H1 (cell line): ENCODE results near the gene CD99. TPM values are rescaled to one million over a fixed set of nuclear protein-coding genes. Genes with fewer than 3 reads are reported as not detected.
A peak's percentile ranks its signal among the peaks of the same experiment; 100 is the strongest.

ENCODE experiments used
- CTCF ChIA-PET: fragments of 300-600 bp; sonication (Branson Sonifier 250); formaldehyde crosslinking; loops from one replicate; lab custom pipeline; 2021; ENCODE audit not compliant: partially characterized antibody; lab: Charles Lee
- POLR2A ChIA-PET: fragments of 300-600 bp; sonication (Branson Sonifier 250); formaldehyde crosslinking; loops from one replicate; lab custom pipeline; 2021; ENCODE audit warnings: inconsistent platforms; ENCODE audit not compliant: partially characterized antibody; lab: Charles Lee
- DNase-seq, 2 experiments: peaks; one replicate each; pipeline versions ENCODE4 v3.0.0 to v3.0.0-alpha.2; 2010 to 2022; ENCODE audit warnings: low spot score in 2 of 2, low read depth in 1 of 2, mixed read lengths in 1 of 2
- FAIRE-seq: peaks from 2 replicates; lab custom pipeline; 2011; peaks lifted over from hg19 to GRCh38; lab: Jason Lieb, UNC
- H2AFZ ChIP-seq: 2 replicates; pipeline ENCODE4 v1.8.1; 2012; ENCODE audit warnings: low read length, inconsistent platforms
- H2AK5ac ChIP-seq: 2 replicates; pipeline ENCODE4 v1.6.1; 2013; ENCODE audit warnings: low read depth, low read length
- H2BK120ac ChIP-seq: replicated peaks from 2 replicates; pipeline ENCODE3; 2013; ENCODE audit warnings: low read depth, low read length, inconsistent platforms
- H2BK12ac ChIP-seq: 2 replicates; pipeline ENCODE4 v1.6.1; 2013; ENCODE audit warnings: low read depth, low read length
- H2BK15ac ChIP-seq: 2 replicates; pipeline ENCODE4 v1.6.1; 2013; ENCODE audit warnings: low read length
- H2BK20ac ChIP-seq: 2 replicates; pipeline ENCODE4 v1.6.1; 2013; ENCODE audit warnings: low read length
- H2BK5ac ChIP-seq: 2 replicates; pipeline ENCODE4 v1.6.1; 2013; ENCODE audit warnings: low read depth, low read length
- H3K14ac ChIP-seq: 2 replicates; pipeline ENCODE4 v1.6.1; 2013; ENCODE audit warnings: inconsistent platforms; ENCODE audit not compliant: insufficient read length
- H3K18ac ChIP-seq: 2 replicates; pipeline ENCODE4 v1.6.1; 2013; ENCODE audit warnings: low read length; ENCODE audit errors: extremely low read depth
- H3K23ac ChIP-seq: 2 replicates; pipeline ENCODE4 v1.6.1; 2013; ENCODE audit warnings: inconsistent platforms; ENCODE audit not compliant: insufficient read length
- H3K23me2 ChIP-seq: 2 replicates; pipeline ENCODE4 v1.6.1; 2013; ENCODE audit warnings: low read depth, low read length
- H3K27ac ChIP-seq: 2 replicates; pipeline ENCODE4 v1.6.1; 2011; ENCODE audit warnings: low read depth, low read length, inconsistent platforms
- H3K27me3 ChIP-seq, 4 experiments: replicated peaks in 1 of 4; 1 replicate in 1 of 4; 2 replicates in 3 of 4; pipeline versions ENCODE4 v1.6.1 to v1.8.1; 2011 to 2013; ENCODE audit warnings: low read length in 3 of 4, mild to moderate bottlenecking in 3 of 4, inconsistent platforms in 2 of 4, mixed read lengths in 2 of 4, moderate library complexity in 1 of 4; ENCODE audit not compliant: control insufficient read depth in 3 of 4, insufficient read depth in 3 of 4; ENCODE audit errors: extremely low read depth in 1 of 4
- H3K36me3 ChIP-seq, 4 experiments: 2 replicates each; pipeline versions ENCODE4 v1.6.1 to v1.8.1; 2011 to 2013; ENCODE audit warnings: mild to moderate bottlenecking in 4 of 4, low read length in 3 of 4, moderate library complexity in 2 of 4, control low read depth in 1 of 4, inconsistent platforms in 1 of 4; ENCODE audit not compliant: insufficient read depth in 4 of 4, control insufficient read depth in 2 of 4
- H3K4ac ChIP-seq: replicated peaks from 2 replicates; pipeline ENCODE3; 2013; ENCODE audit warnings: low read length, low read depth, mixed read lengths, inconsistent platforms; ENCODE audit not compliant: insufficient read length
- H3K4me1 ChIP-seq, 4 experiments: replicated peaks in 1 of 4; 1 replicate in 1 of 4; 2 replicates in 3 of 4; pipeline versions ENCODE4 v1.6.1 to v1.8.1; 2011 to 2013; ENCODE audit warnings: low read length in 3 of 4, inconsistent platforms in 2 of 4, mixed read lengths in 1 of 4; ENCODE audit not compliant: insufficient read depth in 4 of 4, control insufficient read depth in 3 of 4
- H3K4me2 ChIP-seq, 2 experiments: 2 replicates each; pipeline versions ENCODE4 v1.6.1 to v1.8.1; 2011 to 2013; ENCODE audit warnings: low read depth in 2 of 2, low read length in 2 of 2, control low read depth in 1 of 2, inconsistent platforms in 1 of 2, mild to moderate bottlenecking in 1 of 2; ENCODE audit not compliant: insufficient read depth in 1 of 2
- H3K4me3 ChIP-seq, 4 experiments: fragments of 200-600, 300-600 bp in 1 of 4; sonication (generic), shearing (Covaris generic), sonication (Bioruptor Twin) in 1 of 4; 2 replicates each; pipeline versions ENCODE4 v1.5.1 to v1.8.1; 2011 to 2016; ENCODE audit warnings: low read length in 4 of 4, low read depth in 3 of 4, control low read depth in 2 of 4, inconsistent platforms in 2 of 4, mild to moderate bottlenecking in 2 of 4, mixed read lengths in 1 of 4, moderate library complexity in 1 of 4; ENCODE audit not compliant: insufficient read depth in 2 of 4; ENCODE audit errors: extremely low read depth in 1 of 4
- H3K56ac ChIP-seq: replicated peaks from 2 replicates; pipeline ENCODE3; 2013; ENCODE audit warnings: low read depth, mild to moderate bottlenecking, mixed read lengths, low read length, inconsistent platforms; ENCODE audit not compliant: insufficient read length
- H3K79me1 ChIP-seq: 2 replicates; pipeline ENCODE4 v1.6.1; 2013; ENCODE audit warnings: low read depth, low read length, control low read depth
- H3K79me2 ChIP-seq, 2 experiments: 2 replicates each; pipeline versions ENCODE4 v1.6.1 to v1.8.1; 2012 to 2013; ENCODE audit warnings: low read length in 2 of 2, mild to moderate bottlenecking in 2 of 2, inconsistent platforms in 1 of 2; ENCODE audit not compliant: insufficient read depth in 2 of 2, control insufficient read depth in 1 of 2
- H3K9ac ChIP-seq, 4 experiments: replicated peaks in 1 of 4; 1 replicate in 1 of 4; 2 replicates in 3 of 4; pipeline versions ENCODE4 v1.6.1 to v1.8.1; 2011 to 2013; ENCODE audit warnings: low read depth in 3 of 4, low read length in 3 of 4, control low read depth in 2 of 4, mild to moderate bottlenecking in 2 of 4, moderate library complexity in 2 of 4, inconsistent platforms in 1 of 4; ENCODE audit errors: extremely low read depth in 1 of 4
- H3K9me3 ChIP-seq, 2 experiments: 2 replicates each; pipeline versions ENCODE4 v1.6.1 to v1.8.1; 2012 to 2013; ENCODE audit warnings: mild to moderate bottlenecking in 2 of 2, moderate library complexity in 2 of 2, control low read depth in 1 of 2, inconsistent platforms in 1 of 2, low read depth in 1 of 2, low read length in 1 of 2, mixed read lengths in 1 of 2; ENCODE audit not compliant: insufficient read depth in 2 of 2
- H4K20me1 ChIP-seq, 2 experiments: replicated peaks in 1 of 2; 2 replicates each; pipeline versions ENCODE3 to v1.8.1; 2011 to 2013; ENCODE audit warnings: inconsistent platforms in 2 of 2, low read length in 2 of 2, mild to moderate bottlenecking in 1 of 2; ENCODE audit not compliant: insufficient read depth in 2 of 2, control insufficient read depth in 1 of 2
- H4K5ac ChIP-seq: 2 replicates; pipeline ENCODE4 v1.6.1; 2013; ENCODE audit warnings: low read length, low read depth, mixed read lengths, inconsistent platforms; ENCODE audit not compliant: insufficient read length
- H4K8ac ChIP-seq: 2 replicates; pipeline ENCODE4 v1.8.0; 2013; ENCODE audit warnings: mild to moderate bottlenecking, moderate library complexity, low read length, inconsistent platforms; ENCODE audit not compliant: insufficient read depth; ENCODE audit errors: extremely low read depth
- H4K91ac ChIP-seq: replicated peaks from 2 replicates; pipeline ENCODE3; 2013; ENCODE audit warnings: low read length, mixed read lengths, inconsistent platforms; ENCODE audit not compliant: insufficient read length
- GTF2F1 ChIP-seq: IDR thresholded peaks from 2 replicates; pipeline ENCODE4 v1.6.1; 2012; ENCODE audit warnings: low read depth, low read length, improper control_type of control experiment, borderline replicate concordance
- JUND ChIP-seq: IDR thresholded peaks from 2 replicates; pipeline ENCODE4 v1.6.1; 2011; ENCODE audit warnings: mild to moderate bottlenecking, improper control_type of control experiment, low read length
- KDM1A ChIP-seq: fragments of 200-600, 300-600 bp; sonication (generic); IDR thresholded peaks from 2 replicates; pipeline ENCODE4 v1.7.1; 2016; ENCODE audit warnings: mild to moderate bottlenecking, low read length, borderline replicate concordance
- KDM4A ChIP-seq: IDR thresholded peaks from one replicate; pipeline ENCODE4 v1.7.1; 2012; ENCODE audit warnings: low read depth, mild to moderate bottlenecking, moderate library complexity, low read length, inconsistent platforms; ENCODE audit not compliant: severe bottlenecking
- POLR2AphosphoS5 ChIP-seq: IDR thresholded peaks from 2 replicates; pipeline ENCODE4 v1.6.1; 2011; ENCODE audit warnings: low read depth, low read length
- RAD21 ChIP-seq, 2 experiments: IDR thresholded peaks in 1 of 2; conservative IDR thresholded peaks in 1 of 2; 2 replicates each; pipeline ENCODE4 v1.6.1; 2011; ENCODE audit warnings: low read depth in 2 of 2, low read length in 2 of 2, improper control_type of control experiment in 1 of 2, inconsistent platforms in 1 of 2, mild to moderate bottlenecking in 1 of 2, moderate library complexity in 1 of 2
- RFX5 ChIP-seq: IDR thresholded peaks from 2 replicates; pipeline ENCODE4 v1.6.1; 2011; ENCODE audit warnings: low read depth, low read length, improper control_type of control experiment, borderline replicate concordance
- SIN3A ChIP-seq, 2 experiments: IDR thresholded peaks in 1 of 2; conservative IDR thresholded peaks in 1 of 2; 2 replicates each; pipeline ENCODE4 v1.6.1; 2011 to 2012; ENCODE audit warnings: low read length in 2 of 2, improper control_type of control experiment in 1 of 2, low read depth in 1 of 2, mild to moderate bottlenecking in 1 of 2
- SIRT6 ChIP-seq: IDR thresholded peaks from one replicate; pipeline ENCODE4 v1.7.1; 2012; ENCODE audit warnings: low read length, inconsistent platforms
- SP1 ChIP-seq: IDR thresholded peaks from 2 replicates; pipeline ENCODE4 v1.6.1; 2011; ENCODE audit warnings: low read depth, low read length
- SUZ12 ChIP-seq: fragments of 200-600 bp; sonication (generic); IDR thresholded peaks from 2 replicates; pipeline ENCODE4 v1.6.1; 2012; ENCODE audit warnings: mild to moderate bottlenecking, inconsistent platforms, low read length, moderate library complexity, mixed read lengths
- WGBS, 2 experiments: shearing (Covaris generic) in 1 of 2; methylation state at CpG; one replicate each; pipeline versions ENCODE4 v1.1.6 to v1.1.7; 2013 to 2015; ENCODE audit warnings: low lambda C conversion rate in 2 of 2, mixed read lengths in 2 of 2, inconsistent platforms in 1 of 2, low coverage in 1 of 2, missing lambda C conversion rate in 1 of 2; ENCODE audit not compliant: insufficient replicate concordance in 2 of 2, insufficient coverage in 1 of 2, insufficient read length in 1 of 2; ENCODE audit errors: extremely low coverage in 1 of 2, missing lambda C conversion rate in 1 of 2; 5-methylcytosine and 5-hydroxymethylcytosine counted together
- polyA plus RNA-seq, 7 experiments: library from polyadenylated mRNA; depleted of rRNA in 3 of 7; stranded (reverse) in 5 of 7; unstranded in 2 of 7; fragments of >200 nt in 5 of 7; fragments of 200-250 nt in 2 of 7; gene quantifications; 1 replicate in 5 of 7; 2 replicates in 1 of 7; 4 replicates in 1 of 7; pipeline versions ENCODE4 v1.2.1 to v1.2.3, GENCODE V29; 2011 to 2013; ENCODE audit warnings: missing spikeins in 2 of 7, mixed read lengths in 2 of 7
- total RNA-seq: library from RNA; stranded (reverse); fragmentation: NEBNext Ultra II Directional; extraction: Animal tissue kit (Norgen Biotek cat#: 25700); gene quantifications from 2 replicates; pipeline ENCODE4 v1.2.1, GENCODE V29; 2021
- TF ChIP-seq, protein P1 (sequence below): IDR thresholded peaks from 2 replicates; pipeline ENCODE4 v1.6.1; 2012; ENCODE audit warnings: low read length, inconsistent platforms

The CD99 gene
- total and polyA plus RNA-seq, 2 of the 8 experiments (the other 6 are each of a cell fraction or from before 2014, with no cell fraction given), result 30.1 to 47.8 TPM

DNA sequence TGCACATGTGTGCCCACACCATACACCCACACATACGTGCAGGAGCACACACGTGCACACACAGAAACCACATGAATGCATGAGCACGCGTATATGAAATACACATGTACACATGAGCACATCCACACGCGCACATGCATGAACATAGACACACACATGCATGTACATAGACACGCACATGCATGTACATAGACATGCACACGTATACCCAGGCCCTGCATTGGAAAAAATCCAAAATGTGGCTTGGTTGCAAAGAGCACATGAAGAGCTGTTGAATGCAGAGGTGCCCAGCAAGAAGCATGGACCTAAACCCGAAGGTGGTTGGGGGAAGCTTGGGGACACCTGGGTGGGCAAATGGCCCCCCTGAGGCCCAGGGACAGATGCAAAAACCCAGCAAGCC is 18.5 kb downstream of the CD99 start:
- Histone ChIP-seq H3K27me3 (no peaks in the 10 kb centered on the region), H3K56ac (no peak overlapping the region), H3K4me3 (no peak overlapping the region), H2BK5ac (peak overlapping the region; percentile 82), H3K23ac (no peak overlapping the region), H3K9ac (no peak overlapping the region), H4K91ac (peak overlapping the region; percentile 81), H3K23me2 (peaks cover 5% of the 10 kb centered on the region; the same call in 1 of the 2 replicates), H2AK5ac (peak overlapping the region; percentile 90), H3K79me2 (peaks cover 0 to 5% of the 10 kb centered on the region in 2 experiments; a peak in 1 of 4 replicates), H2BK120ac (peak overlapping the region; percentile 73), H3K36me3 (peaks cover 0 to 3% (median 0%) of the 10 kb centered on the region in 4 experiments; a peak in 2 of 8 replicates), H3K14ac (peak overlapping the region; percentile 38), H2BK12ac (peak overlapping the region; percentile 76), H2BK20ac (0 out of 2 replicates have a peak overlapping the region, but pooled peaks have one; percentile 37), H3K27ac (peak overlapping the region; percentile 66; the same call in 1 of the 2 replicates), H4K8ac (no peak overlapping the region), H2BK15ac (peak overlapping the region; percentile 36), H3K4me2 (no peak overlapping the region), H3K4ac (peak overlapping the region; percentile 70), H3K9me3 (no peaks in the 10 kb centered on the region), H3K18ac (0 out of 2 replicates have a peak overlapping the region, but pooled peaks have one; percentile 63), H3K79me1 (peaks cover 5% of the 10 kb centered on the region; the same call in 1 of the 2 replicates), H4K20me1 (peaks cover 0 to 12% of the 10 kb centered on the region in 2 experiments), H2AFZ (no peak overlapping the region), H3K4me1 (peaks cover 5 to 25% (median 12%) of the 10 kb centered on the region in 4 experiments), H4K5ac (peak overlapping the region; percentile 44)
- FAIRE-seq, result no peak
- whole genome bisulfite sequencing, 2 experiments, result 84% methylated on average over 9 of the region's 9 CpGs; no CpG with 5 or more reads in 1 of the 2 experiments
- DNase-seq, result no peak
- CTCF ChIA-PET, result no interaction called here
- POLR2A ChIA-PET, result no interaction called here
- no peak for TF ChIP-seq POLR2AphosphoS5
- TF ChIP-seq KDM4A, result no peak
- TF ChIP-seq SP1, result no peak
- no peak for TF ChIP-seq JUND
- TF ChIP-seq RFX5, result no peak
- TF ChIP-seq SIN3A (conservative IDR thresholded peaks at IDR 0.05 in 1 of 2, IDR thresholded peaks at IDR 0.05 in 1 of 2; ENCODE audit: low read depth in 1 of 2, low read length in 2 of 2), result no peak
- TF ChIP-seq RAD21 (IDR thresholded peaks at IDR 0.05 in 1 of 2, conservative IDR thresholded peaks at IDR 0.05 in 1 of 2; ENCODE audit: low read depth in 2 of 2, low read length in 2 of 2), result no peak
- TF ChIP-seq SUZ12, result no peak
- TF ChIP-seq, protein P1, sequence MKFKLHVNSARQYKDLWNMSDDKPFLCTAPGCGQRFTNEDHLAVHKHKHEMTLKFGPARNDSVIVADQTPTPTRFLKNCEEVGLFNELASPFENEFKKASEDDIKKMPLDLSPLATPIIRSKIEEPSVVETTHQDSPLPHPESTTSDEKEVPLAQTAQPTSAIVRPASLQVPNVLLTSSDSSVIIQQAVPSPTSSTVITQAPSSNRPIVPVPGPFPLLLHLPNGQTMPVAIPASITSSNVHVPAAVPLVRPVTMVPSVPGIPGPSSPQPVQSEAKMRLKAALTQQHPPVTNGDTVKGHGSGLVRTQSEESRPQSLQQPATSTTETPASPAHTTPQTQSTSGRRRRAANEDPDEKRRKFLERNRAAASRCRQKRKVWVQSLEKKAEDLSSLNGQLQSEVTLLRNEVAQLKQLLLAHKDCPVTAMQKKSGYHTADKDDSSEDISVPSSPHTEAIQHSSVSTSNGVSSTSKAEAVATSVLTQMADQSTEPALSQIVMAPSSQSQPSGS, result no peak
- TF ChIP-seq SIRT6, result no peak
- TF ChIP-seq KDM1A, result no peak
- TF ChIP-seq GTF2F1, result no peak
